Upper lobe of left lung (tissue), 6 donors: ENCODE measurements around the gene MFSD6. TPM values are rescaled to one million over a fixed set of nuclear protein-coding genes. Genes with fewer than 3 reads are reported as not detected.

Experiments
- ATAC-seq, 2 donors: fragments of 200-7000 bp; cut with Tn5 transposase; one replicate each; pipeline ENCODE4 v1.9.1; 2022; ENCODE audit warnings: mild to moderate bottlenecking in 2 of 2, moderate library complexity in 2 of 2; ENCODE audit not compliant: low FRiP score in 2 of 2
- DNase-seq, 2 donors: peaks; one replicate each; pipeline ENCODE4 v3.0.0-alpha.2; 2019 to 2020
- H3K27ac ChIP-seq, 4 donors: fragments of 200-600 bp; sonication (generic); one replicate each; pipeline ENCODE4 v1.5.1; 2016 to 2019
- H3K27me3 ChIP-seq, 4 donors: fragments of 200-600 bp; sonication (generic); one replicate each; pipeline ENCODE4 v1.5.1; 2017 to 2019
- H3K36me3 ChIP-seq, 4 donors: fragments of 200-600 bp; sonication (generic); one replicate each; pipeline ENCODE4 v1.5.1; 2016 to 2019
- H3K4me1 ChIP-seq, 4 donors: fragments of 200-600 bp; sonication (generic); one replicate each; pipeline ENCODE4 v1.5.1; 2018 to 2019
- H3K4me3 ChIP-seq, 4 donors: fragments of 200-600 bp; sonication (generic); one replicate each; pipeline ENCODE4 v1.5.1; 2017 to 2019; ENCODE audit warnings: mild to moderate bottlenecking in 2 of 4, moderate library complexity in 1 of 4
- H3K9me3 ChIP-seq, 4 donors: fragments of 200-600 bp; sonication (generic); one replicate each; pipeline ENCODE4 v1.5.1; 2018 to 2019
- EP300 ChIP-seq, 4 donors: sonication (generic); formaldehyde crosslinking; IDR thresholded peaks; one replicate each; pipeline ENCODE4 v1.5.1; 2017; ENCODE audit warnings: antibody characterized with exemption in 4 of 4, control low read depth in 2 of 4
- POLR2A ChIP-seq, 4 donors: fragments of 450-650 bp; IDR thresholded peaks; one replicate each; pipeline ENCODE4 v1.5.1; 2016 to 2017; ENCODE audit warnings: antibody characterized with exemption in 4 of 4, mild to moderate bottlenecking in 2 of 4
- POLR2AphosphoS5 ChIP-seq, 2 donors: sonication (generic); formaldehyde crosslinking; IDR thresholded peaks; one replicate each; pipeline ENCODE4 v1.5.1; 2017; ENCODE audit warnings: antibody characterized with exemption in 2 of 2
- WGBS, 2 donors: methylation state at CpG; one replicate each; pipeline ENCODE4 v1.1.5; 2017 to 2018; 5-methylcytosine and 5-hydroxymethylcytosine counted together
- total RNA-seq, 6 donors: library from RNA; depleted of rRNA in 4 of 6; stranded (reverse); fragments of >200 nt in 4 of 6; gene quantifications; one replicate each; pipeline versions ENCODE4 v1.1.0 to v1.2.1, GENCODE V29; 2016 to 2021
- TF ChIP-seq, protein P1 (sequence below), 6 experiments: fragments of 450-650 bp in 4 of 6; fragments of 200-600 bp in 2 of 6; sonication (generic) in 2 of 6; IDR thresholded peaks; one replicate each; pipeline ENCODE4 v1.5.1; 2016 to 2019; ENCODE audit warnings: antibody characterized with exemption in 6 of 6
- donor health status: DM: no; HTN: no; CAD: no; lungs with moderate emphysema.
- donor health status: DM: no; HTN: yes; CAD: no; lungs with severe emphysema.

Gene MFSD6
- total RNA-seq, 6 donors from 2014 or later, result 46.9 to 136 (median 80.4) TPM

DNA sequence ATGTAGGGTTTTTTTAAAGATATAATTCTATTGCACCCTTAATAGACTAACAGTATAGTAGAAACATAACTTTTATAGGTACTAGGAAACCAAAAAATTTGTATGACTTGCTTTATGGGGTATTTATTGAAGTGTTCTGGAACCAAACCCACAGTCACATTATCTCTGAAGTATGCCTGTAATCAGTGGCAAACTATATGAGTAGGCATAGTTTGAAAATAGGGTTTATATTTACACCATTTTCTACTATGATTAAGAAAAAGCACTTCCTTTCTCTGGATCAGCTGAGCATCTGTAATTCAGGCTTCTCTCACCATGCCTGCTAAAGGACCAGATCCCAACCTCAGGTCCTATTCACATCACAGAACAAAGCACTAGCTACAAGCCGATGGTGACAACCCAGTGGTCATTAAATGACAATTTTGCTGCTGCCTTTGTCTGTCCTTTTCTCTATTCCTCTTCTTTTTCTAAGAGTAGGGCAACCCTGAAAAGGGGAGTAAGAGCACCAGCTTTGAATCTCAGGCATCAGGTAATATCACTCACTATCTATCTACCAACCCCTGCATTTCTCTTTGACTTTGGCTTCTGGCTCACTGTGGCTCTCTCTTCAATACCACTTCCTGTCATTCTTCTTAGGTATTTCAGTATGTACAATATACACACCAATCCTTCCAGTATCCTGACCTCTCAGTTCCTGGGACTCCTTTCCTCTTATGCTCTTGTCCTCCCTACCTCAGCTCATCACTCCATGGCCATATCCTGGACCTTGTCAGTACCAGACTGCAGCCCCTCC is 112.0 kb downstream of the MFSD6 start:
- Histone ChIP-seq H3K9me3 (no peaks in the 10 kb centered on the region), H3K27me3 (no peaks in the 10 kb centered on the region), H3K4me3 (no peak overlapping the region), H3K27ac (no peak overlapping the region), H3K36me3 (no peaks in the 10 kb centered on the region), H3K4me1 (no peaks in the 10 kb centered on the region)
- DNase-seq (no peak), ATAC-seq (peak in 1 of 2 donors; percentile 19)
- TF ChIP-seq EP300 (IDR thresholded peaks at IDR 0.05) (no peak), POLR2A (IDR thresholded peaks at IDR 0.05) (no peak), POLR2AphosphoS5 (IDR thresholded peaks at IDR 0.05) (no peak)
- TF ChIP-seq, protein P1, sequence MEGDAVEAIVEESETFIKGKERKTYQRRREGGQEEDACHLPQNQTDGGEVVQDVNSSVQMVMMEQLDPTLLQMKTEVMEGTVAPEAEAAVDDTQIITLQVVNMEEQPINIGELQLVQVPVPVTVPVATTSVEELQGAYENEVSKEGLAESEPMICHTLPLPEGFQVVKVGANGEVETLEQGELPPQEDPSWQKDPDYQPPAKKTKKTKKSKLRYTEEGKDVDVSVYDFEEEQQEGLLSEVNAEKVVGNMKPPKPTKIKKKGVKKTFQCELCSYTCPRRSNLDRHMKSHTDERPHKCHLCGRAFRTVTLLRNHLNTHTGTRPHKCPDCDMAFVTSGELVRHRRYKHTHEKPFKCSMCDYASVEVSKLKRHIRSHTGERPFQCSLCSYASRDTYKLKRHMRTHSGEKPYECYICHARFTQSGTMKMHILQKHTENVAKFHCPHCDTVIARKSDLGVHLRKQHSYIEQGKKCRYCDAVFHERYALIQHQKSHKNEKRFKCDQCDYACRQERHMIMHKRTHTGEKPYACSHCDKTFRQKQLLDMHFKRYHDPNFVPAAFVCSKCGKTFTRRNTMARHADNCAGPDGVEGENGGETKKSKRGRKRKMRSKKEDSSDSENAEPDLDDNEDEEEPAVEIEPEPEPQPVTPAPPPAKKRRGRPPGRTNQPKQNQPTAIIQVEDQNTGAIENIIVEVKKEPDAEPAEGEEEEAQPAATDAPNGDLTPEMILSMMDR (IDR thresholded peaks at IDR 0.05), result no peak
- WGBS, 2 donors, result 82 to 100% methylated on average over 1 of the region's 1 CpG

DNA sequence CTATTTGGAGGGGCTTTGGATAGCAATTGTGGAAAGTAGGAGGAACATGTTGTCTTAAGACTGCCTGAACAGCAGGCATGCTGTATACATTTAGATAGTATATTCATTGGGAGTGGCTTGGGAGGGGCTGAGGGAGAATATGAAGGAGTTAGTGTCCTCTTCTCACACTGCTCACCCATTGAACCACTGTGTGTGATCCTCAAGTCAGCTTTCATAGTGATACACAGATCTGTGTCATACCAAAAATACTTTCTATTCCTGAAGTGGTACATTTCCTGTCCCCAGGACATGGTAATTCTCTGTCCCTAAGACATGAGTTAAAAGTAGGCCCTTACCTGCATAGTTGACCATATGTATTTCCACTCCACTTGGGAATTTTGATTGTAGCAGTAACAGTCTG is 116.8 kb downstream of the MFSD6 start:
- H3K27me3 ChIP-seq, result no peaks in the 10 kb centered on the region
- no peaks in the 10 kb centered on the region for H3K9me3 ChIP-seq
- H3K36me3 ChIP-seq, result no peaks in the 10 kb centered on the region
- no peak for TF ChIP-seq EP300 (IDR thresholded peaks at IDR 0.05)
- TF ChIP-seq, protein P1 (IDR thresholded peaks at IDR 0.05), result no peak
- ATAC-seq (no peak), DNase-seq (no peak)
- H3K4me1 ChIP-seq, result peaks cover 8 to 33% (median 15%) of the 10 kb centered on the region in 4 donors
- H3K27ac ChIP-seq, result no peak overlapping the region
- H3K4me3 ChIP-seq, result no peak overlapping the region

DNA sequence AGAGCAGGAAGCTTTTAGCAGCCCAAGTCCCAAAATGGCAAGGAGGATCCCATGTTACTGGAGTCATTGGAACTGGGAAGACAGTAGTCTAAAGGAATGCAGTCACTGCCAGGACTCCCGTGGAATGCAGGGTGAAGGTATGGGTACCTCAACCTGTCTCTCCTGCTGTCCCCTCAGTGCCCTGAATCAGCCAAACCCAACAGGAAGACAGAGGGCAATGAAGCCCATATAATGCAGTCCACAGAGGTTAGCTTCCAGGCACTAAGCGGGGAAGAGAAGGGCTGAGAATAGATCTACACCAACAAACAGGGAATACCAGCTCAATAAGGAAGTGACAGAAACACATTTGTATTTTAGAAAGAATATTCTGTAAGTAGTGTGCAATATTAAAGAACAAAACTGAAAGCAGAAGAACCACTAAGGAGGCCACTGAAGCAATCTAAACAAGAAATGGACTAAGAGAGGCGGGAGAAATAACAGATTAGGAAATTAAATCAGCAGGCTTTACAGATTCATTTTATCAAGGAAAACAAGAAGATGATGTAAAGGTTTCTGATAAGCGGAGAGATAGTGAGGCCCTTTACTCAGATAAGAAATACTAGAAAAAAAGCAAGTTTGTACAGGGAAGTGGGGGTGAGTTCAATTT is 118.1 kb downstream of the MFSD6 start:
- ATAC-seq, result no peak

DNA sequence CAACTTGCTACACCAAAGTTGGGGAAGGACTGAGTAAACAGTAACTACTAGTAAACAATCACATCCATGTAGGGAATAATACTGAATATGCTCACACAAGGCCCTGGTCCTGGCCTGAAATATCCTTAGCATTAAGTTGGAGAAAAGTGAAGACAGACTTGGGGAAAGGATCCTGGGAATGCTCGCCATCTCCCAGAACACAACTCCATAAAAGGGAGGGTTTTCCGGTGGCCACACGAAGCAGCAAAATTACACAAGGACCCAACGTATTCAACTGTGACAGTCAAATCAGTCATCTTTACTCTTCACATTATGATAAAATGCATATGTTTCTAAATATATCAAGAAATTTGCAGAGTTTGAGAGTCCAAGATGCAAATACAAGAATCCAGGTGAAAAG is 119.1 kb downstream of the MFSD6 start:
- Histone ChIP-seq H3K36me3 (no peaks in the 10 kb centered on the region), H3K9me3 (no peaks in the 10 kb centered on the region), H3K4me1 (peaks cover 8 to 45% (median 20%) of the 10 kb centered on the region in 4 donors), H3K27me3 (no peaks in the 10 kb centered on the region), H3K27ac (no peak overlapping the region), H3K4me3 (no peak overlapping the region)
- TF ChIP-seq EP300 (IDR thresholded peaks at IDR 0.05), result no peak
- no peak for TF ChIP-seq POLR2A (IDR thresholded peaks at IDR 0.05)
- TF ChIP-seq, protein P1 (IDR thresholded peaks at IDR 0.05), result no peak
- no peak for TF ChIP-seq POLR2AphosphoS5 (IDR thresholded peaks at IDR 0.05)
- DNase-seq, result no peak
- 97 to 98% methylated on average over 4 of the region's 4 CpGs for WGBS, 2 donors
- no peak for ATAC-seq

More for the DNA sequence above, 118.1 kb downstream of the MFSD6 start:
- WGBS, 2 donors, result 67 to 73% methylated on average over 4 of the region's 4 CpGs
- Histone ChIP-seq H3K27me3 (no peaks in the 10 kb centered on the region), H3K27ac (no peak overlapping the region), H3K4me1 (peaks cover 8 to 45% (median 20%) of the 10 kb centered on the region in 4 donors), H3K9me3 (no peaks in the 10 kb centered on the region), H3K36me3 (no peaks in the 10 kb centered on the region), H3K4me3 (no peak overlapping the region)
- no peak for DNase-seq
- TF ChIP-seq POLR2A (IDR thresholded peaks at IDR 0.05), result no peak
- TF ChIP-seq, protein P1 (IDR thresholded peaks at IDR 0.05), result no peak
- TF ChIP-seq EP300 (IDR thresholded peaks at IDR 0.05), result no peak
- no peak for TF ChIP-seq POLR2AphosphoS5 (IDR thresholded peaks at IDR 0.05)
